ACHN (cell line): ENCODE data around the gene TEAD4.

Experiments
- DNase-seq: peaks from one replicate; pipeline ENCODE4 v3.0.0-alpha.2; 2015
- in situ Hi-C: cut with HindIII; loops from 2 replicates; pipeline ENCODE4 v1.10.0; 2017; ENCODE audit warnings: low sequenced_read_pairs, low pct_ligation_motif_present, low pct_unique_long_range_greater_than_20kb

Gene TEAD4

GRCh38 chr12:2959505-2960389 lies 550 bp downstream of the TEAD4 start:
- peak; percentile 90 for DNase-seq
- in situ Hi-C loops = no loop called here

GRCh38 chr12:2960390-2960956 lies 1.3 kb downstream of the TEAD4 start:
- peak; percentile 41 for DNase-seq
- in situ Hi-C loops = no loop called here

- peak; percentile 21 for DNase-seq
- in situ Hi-C loops = no loop called here
Observed at GRCh38 chr12:2960996-2961616, 1.9 kb downstream of the TEAD4 start.

- in situ Hi-C loops = no loop called here
- DNase-seq = no peak
Observed at GRCh38 chr12:2961705-2962104, 2.5 kb downstream of the TEAD4 start.

GRCh38 chr12:2963154-2963759 lies 4.1 kb downstream of the TEAD4 start:
- in situ Hi-C loops = no loop called here
- no peak for DNase-seq

- in situ Hi-C loops = no loop called here
- DNase-seq = no peak
Observed at GRCh38 chr12:2963760-2964292, 4.6 kb downstream of the TEAD4 start.

GRCh38 chr12:2967651-2968050 lies 8.5 kb downstream of the TEAD4 start:
- in situ Hi-C loops = no loop called here
- DNase-seq = no peak

- in situ Hi-C loops = no loop called here
- DNase-seq = no peak
Observed at GRCh38 chr12:2970744-2971143, 11.5 kb downstream of the TEAD4 start.

- in situ Hi-C loops = no loop called here
- no peak for DNase-seq
Observed at GRCh38 chr12:2973566-2973965, 14.4 kb downstream of the TEAD4 start.

GRCh38 chr12:2974560-2974971 lies 15.4 kb downstream of the TEAD4 start:
- in situ Hi-C loops = no loop called here
- no peak for DNase-seq

GRCh38 chr12:2976581-2976996 lies 17.4 kb downstream of the TEAD4 start:
- in situ Hi-C loops = no loop called here
- no peak for DNase-seq

- in situ Hi-C loops = no loop called here
- no peak for DNase-seq
Observed at GRCh38 chr12:2977776-2978175, 18.6 kb downstream of the TEAD4 start.

GRCh38 chr12:2979806-2980205 lies 20.6 kb downstream of the TEAD4 start:
- in situ Hi-C loops = no loop called here
- DNase-seq = no peak

- DNase-seq = no peak
- in situ Hi-C loops = no loop called here
Observed at GRCh38 chr12:2980630-2981029, 21.4 kb downstream of the TEAD4 start.

GRCh38 chr12:2982361-2982760 lies 23.2 kb downstream of the TEAD4 start:
- in situ Hi-C loops = no loop called here
- DNase-seq = no peak

GRCh38 chr12:2984249-2984648 lies 25.1 kb downstream of the TEAD4 start:
- in situ Hi-C loops = no loop called here
- DNase-seq = no peak

GRCh38 chr12:2984698-2985097 lies 25.5 kb downstream of the TEAD4 start:
- no peak for DNase-seq
- in situ Hi-C loops = no loop called here

GRCh38 chr12:2986876-2987275 lies 27.7 kb downstream of the TEAD4 start:
- in situ Hi-C loops = no loop called here
- DNase-seq = no peak

GRCh38 chr12:2988494-2988893 lies 29.3 kb downstream of the TEAD4 start:
- no peak for DNase-seq
- in situ Hi-C loops = no loop called here
